ENCODE results near the gene ITGA2B.
"Not testable (repeated sequence)": the region's sequence is repeated elsewhere in the genome, so short reads cannot be mapped to it uniquely, and the experiment has no call there.

ITGA2B gene

GRCh38 chr17:44345454-44346026 is 43.9 kb downstream of the ITGA2B start:
- H3K4me3 ChIP-seq (replicated peaks in 1 of 2; ENCODE audit: low read depth in 2 of 2, low read length in 2 of 2): peak overlapping the region; percentile 96 to 97
- DNase-seq (ENCODE audit: low read depth in 2 of 2): peak; percentile 58 to 66
- TF ChIP-seq, protein P1, sequence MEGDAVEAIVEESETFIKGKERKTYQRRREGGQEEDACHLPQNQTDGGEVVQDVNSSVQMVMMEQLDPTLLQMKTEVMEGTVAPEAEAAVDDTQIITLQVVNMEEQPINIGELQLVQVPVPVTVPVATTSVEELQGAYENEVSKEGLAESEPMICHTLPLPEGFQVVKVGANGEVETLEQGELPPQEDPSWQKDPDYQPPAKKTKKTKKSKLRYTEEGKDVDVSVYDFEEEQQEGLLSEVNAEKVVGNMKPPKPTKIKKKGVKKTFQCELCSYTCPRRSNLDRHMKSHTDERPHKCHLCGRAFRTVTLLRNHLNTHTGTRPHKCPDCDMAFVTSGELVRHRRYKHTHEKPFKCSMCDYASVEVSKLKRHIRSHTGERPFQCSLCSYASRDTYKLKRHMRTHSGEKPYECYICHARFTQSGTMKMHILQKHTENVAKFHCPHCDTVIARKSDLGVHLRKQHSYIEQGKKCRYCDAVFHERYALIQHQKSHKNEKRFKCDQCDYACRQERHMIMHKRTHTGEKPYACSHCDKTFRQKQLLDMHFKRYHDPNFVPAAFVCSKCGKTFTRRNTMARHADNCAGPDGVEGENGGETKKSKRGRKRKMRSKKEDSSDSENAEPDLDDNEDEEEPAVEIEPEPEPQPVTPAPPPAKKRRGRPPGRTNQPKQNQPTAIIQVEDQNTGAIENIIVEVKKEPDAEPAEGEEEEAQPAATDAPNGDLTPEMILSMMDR (IDR thresholded peaks at IDR 0.05; ENCODE audit: low read depth, low read length): peak; percentile 39

- peak within 1 kb of the TSS; percentile 96 to 97 for H3K4me3 ChIP-seq (replicated peaks in 1 of 2; ENCODE audit: low read depth in 2 of 2, low read length in 2 of 2)
- DNase-seq (ENCODE audit: low read depth in 2 of 2): peak; percentile 99 to 100
- TF ChIP-seq, protein P1 (IDR thresholded peaks at IDR 0.05; ENCODE audit: low read depth, low read length): no peak
Observed at GRCh38 chr17:44344939-44345453, 44.5 kb downstream of the ITGA2B start, which contains the start of gene GRN. Gene GRN (plus strand): TSS chr17:44345302. CDS start chr17:44349165, 3,863 bp downstream.

- TF ChIP-seq, protein P1 (IDR thresholded peaks at IDR 0.05; ENCODE audit: low read depth, low read length): no peak
- no peak for DNase-seq (ENCODE audit: low read depth in 2 of 2)
- no peak overlapping the region for H3K4me3 ChIP-seq (replicated peaks in 1 of 2; ENCODE audit: low read depth in 2 of 2, low read length in 2 of 2)
Observed at GRCh38 chr17:44343510-44344209, 45.8 kb downstream of the ITGA2B start.

DNA sequence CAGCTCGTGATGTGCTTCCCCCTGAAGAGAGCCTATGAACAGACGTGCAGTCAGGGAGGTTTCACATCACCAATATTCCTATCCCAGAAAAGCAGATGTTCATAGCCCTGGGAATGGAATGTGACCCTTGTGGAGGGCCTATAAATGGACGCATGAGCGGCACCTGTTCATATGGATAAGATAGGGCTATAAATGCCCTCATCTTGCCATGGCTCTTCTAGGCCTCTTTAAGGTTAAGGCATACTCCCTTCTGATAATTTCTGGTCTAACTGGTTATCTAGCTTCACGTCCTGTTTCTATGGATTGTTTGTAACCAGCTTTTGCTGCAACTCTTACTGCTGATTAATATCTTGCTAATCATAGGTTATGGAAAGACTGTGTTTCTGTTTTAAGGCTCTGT is 48.9 kb downstream of the ITGA2B start:
- not testable (repeated sequence) for DNase-seq (ENCODE audit: low read depth in 2 of 2); H3K4me3 ChIP-seq (replicated peaks in 1 of 2; ENCODE audit: low read depth in 2 of 2, low read length in 2 of 2)

DNA sequence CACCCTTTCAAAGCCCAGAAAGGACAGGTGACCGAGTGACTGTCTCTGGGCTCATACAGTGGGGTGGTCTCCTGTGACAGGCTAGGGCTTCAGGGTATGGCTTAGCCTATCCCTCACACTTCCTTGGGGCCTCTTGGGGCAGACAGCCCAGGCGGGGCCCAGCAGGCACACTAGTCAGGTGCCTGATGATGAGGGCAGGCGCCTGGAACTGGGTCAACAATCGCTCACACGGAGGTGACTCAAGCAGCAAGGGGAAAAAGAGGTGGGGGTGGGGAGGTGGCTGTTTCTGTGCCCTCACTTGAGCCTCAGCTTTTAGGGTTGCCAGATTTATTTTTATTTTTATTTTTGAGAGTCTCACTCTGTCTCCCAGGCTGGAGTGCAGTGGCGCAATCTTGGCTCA is 50.7 kb downstream of the ITGA2B start:
- H3K4me3 ChIP-seq (replicated peaks in 1 of 2; ENCODE audit: low read depth in 2 of 2, low read length in 2 of 2): no peak overlapping the region
- TF ChIP-seq, protein P1 (IDR thresholded peaks at IDR 0.05; ENCODE audit: low read depth, low read length): no peak
- no peak for DNase-seq (ENCODE audit: low read depth in 2 of 2)

GRCh38 chr17:44335968-44336367 is 53.5 kb downstream of the ITGA2B start:
- DNase-seq (ENCODE audit: low read depth in 2 of 2): no peak
- TF ChIP-seq, protein P1 (IDR thresholded peaks at IDR 0.05; ENCODE audit: low read depth, low read length): no peak

GRCh38 chr17:44335564-44335963 is 53.9 kb downstream of the ITGA2B start:
- H3K4me3 ChIP-seq (replicated peaks in 1 of 2; ENCODE audit: low read depth in 2 of 2, low read length in 2 of 2): no peak overlapping the region
- TF ChIP-seq, protein P1 (IDR thresholded peaks at IDR 0.05; ENCODE audit: low read depth, low read length): no peak
- DNase-seq (ENCODE audit: low read depth in 2 of 2): no peak

More at GRCh38 chr17:44335968-44336367, 53.5 kb downstream of the ITGA2B start:
- H3K4me3 ChIP-seq (replicated peaks in 1 of 2; ENCODE audit: low read depth in 2 of 2, low read length in 2 of 2): no peak overlapping the region

Measured in cardiac fibroblast (primary cell).